Thymus (tissue), 11 donors: ENCODE results near the gene RBM19. TPM values are rescaled to one million over a fixed set of nuclear protein-coding genes. Genes with fewer than 3 reads are reported as not detected.

Experiments used
- DNase-seq, 9 donors: peaks; one replicate each; pipeline ENCODE4 v3.0.0-alpha.2; 2013; ENCODE audit warnings: low spot score in 9 of 9, low read depth in 6 of 9, missing footprints in 1 of 9
- H3K27ac ChIP-seq, 2 donors: one replicate each; pipeline ENCODE4 v1.5.1; 2013; ENCODE audit warnings: control low read depth in 1 of 2, low read depth in 1 of 2, low read length in 1 of 2, mild to moderate bottlenecking in 1 of 2, moderate library complexity in 1 of 2
- H3K27me3 ChIP-seq, 2 donors: one replicate each; pipeline ENCODE4 v1.5.1; 2013; ENCODE audit warnings: low read length in 1 of 2; ENCODE audit not compliant: control insufficient read depth in 2 of 2, insufficient read depth in 1 of 2
- H3K36me3 ChIP-seq, 2 donors: one replicate each; pipeline ENCODE4 v1.5.1; 2013; ENCODE audit warnings: low read length in 1 of 2, mild to moderate bottlenecking in 1 of 2, moderate library complexity in 1 of 2; ENCODE audit not compliant: control insufficient read depth in 2 of 2, insufficient read depth in 2 of 2
- H3K4me1 ChIP-seq, 2 donors: one replicate each; pipeline ENCODE4 v1.5.1; 2013; ENCODE audit warnings: low read length in 2 of 2; ENCODE audit not compliant: control insufficient read depth in 2 of 2, insufficient read depth in 2 of 2
- H3K4me3 ChIP-seq, 2 donors: one replicate each; pipeline ENCODE4 v1.5.1; 2013; ENCODE audit warnings: low read length in 2 of 2, control low read depth in 1 of 2, mild to moderate bottlenecking in 1 of 2
- H3K9me3 ChIP-seq, 2 donors: one replicate each; pipeline ENCODE4 v1.5.1; 2013; ENCODE audit warnings: low read length in 1 of 2, mild to moderate bottlenecking in 1 of 2; ENCODE audit not compliant: control insufficient read depth in 2 of 2, insufficient read depth in 1 of 2
- WGBS: extraction: QIAGEN DNeasy Blood & Tissue Kit; methylation state at CpG from one replicate; pipeline ENCODE4 v1.1.7; 2013; 5-methylcytosine and 5-hydroxymethylcytosine counted together
- polyA plus RNA-seq: library from polyadenylated mRNA; stranded (reverse); fragments of 200-250 nt; gene quantifications from one replicate; pipeline ENCODE4 v1.2.3, GENCODE V29; 2013
- total RNA-seq: library from RNA; stranded (reverse); fragments of 120-200 nt; gene quantifications from one replicate; pipeline ENCODE4 v1.2.4, GENCODE V29; 2013
- donor health status: healthy.

RBM19 gene
- total and polyA plus RNA-seq, 2 donors: 16.0 to 24.2 TPM

DNA sequence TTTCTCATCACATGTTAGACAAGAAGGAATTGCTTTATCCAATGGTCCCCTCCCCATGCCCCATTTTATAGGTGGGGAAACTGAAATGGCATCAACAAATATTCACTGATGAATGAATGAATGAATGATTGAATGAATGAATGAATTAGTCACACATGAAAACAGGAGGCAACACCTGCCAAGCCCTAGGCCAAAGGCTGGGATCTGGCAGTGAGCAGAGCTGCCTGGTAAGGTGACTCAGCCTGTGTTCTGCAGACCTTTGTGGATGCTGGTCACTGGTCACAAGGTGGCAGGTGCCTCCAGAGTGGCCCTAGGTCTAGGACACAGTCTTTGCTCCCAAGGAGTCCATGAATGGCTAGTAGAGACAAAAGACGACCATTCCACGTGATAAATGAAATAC is 188.4 kb downstream of the RBM19 start:
- no peak overlapping the region for H3K27ac ChIP-seq
- DNase-seq: no peak
- no peak overlapping the region for H3K4me3 ChIP-seq
- peaks cover 0 to 9% of the 10 kb centered on the region in 2 donors for H3K27me3 ChIP-seq
- H3K9me3 ChIP-seq: no peaks in the 10 kb centered on the region
- H3K4me1 ChIP-seq: no peaks in the 10 kb centered on the region
- WGBS: 93% methylated on average over 2 of the region's 2 CpGs
- H3K36me3 ChIP-seq: no peaks in the 10 kb centered on the region

- DNase-seq: no peak
- Histone ChIP-seq H3K4me1 (no peaks in the 10 kb centered on the region), H3K36me3 (no peaks in the 10 kb centered on the region), H3K9me3 (no peaks in the 10 kb centered on the region), H3K4me3 (no peak overlapping the region), H3K27me3 (peaks cover 0 to 9% of the 10 kb centered on the region in 2 donors), H3K27ac (no peak overlapping the region)
- WGBS: 93% methylated on average over 7 of the region's 7 CpGs
Measured at GRCh38 chr12:113776536-113776935, 189.6 kb downstream of the RBM19 start.

GRCh38 chr12:113774526-113774925 is 191.6 kb downstream of the RBM19 start:
- Histone ChIP-seq H3K9me3 (no peaks in the 10 kb centered on the region), H3K36me3 (no peaks in the 10 kb centered on the region), H3K27me3 (peaks cover 0 to 5% of the 10 kb centered on the region in 2 donors), H3K27ac (no peak overlapping the region), H3K4me1 (no peaks in the 10 kb centered on the region), H3K4me3 (no peak overlapping the region)
- 90% methylated on average over 5 of the region's 5 CpGs for WGBS
- no peak for DNase-seq

DNA sequence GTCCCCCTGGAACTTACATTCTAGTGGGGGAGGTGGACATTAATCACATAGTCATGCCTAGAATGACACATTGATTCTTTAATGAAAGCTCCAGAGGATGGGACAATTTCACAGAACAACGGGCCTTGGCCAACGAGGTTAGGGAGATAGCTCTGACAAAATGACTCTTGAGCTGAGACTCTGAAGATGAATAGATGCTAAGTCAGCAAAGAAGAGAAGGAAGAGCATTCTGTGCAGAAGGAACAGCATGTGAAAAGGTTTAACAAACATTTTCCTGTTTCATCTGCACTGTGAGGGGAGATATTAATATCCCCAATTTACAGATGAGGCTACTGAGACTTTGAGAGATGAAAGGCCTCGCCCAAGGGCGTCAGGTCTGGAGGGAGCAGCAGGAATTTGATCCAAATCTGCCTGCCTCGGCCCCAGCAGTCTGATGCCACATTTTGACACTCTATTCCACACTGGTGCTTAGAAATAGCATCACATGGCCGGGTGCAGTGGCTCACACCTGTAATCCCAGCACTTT is 193.6 kb downstream of the RBM19 start:
- Histone ChIP-seq H3K27me3 (no peaks in the 10 kb centered on the region), H3K9me3 (no peaks in the 10 kb centered on the region), H3K4me1 (no peaks in the 10 kb centered on the region), H3K36me3 (no peaks in the 10 kb centered on the region), H3K27ac (no peak overlapping the region), H3K4me3 (no peak overlapping the region)
- DNase-seq: no peak
- 89% methylated on average over 6 of the region's 6 CpGs for WGBS

DNA sequence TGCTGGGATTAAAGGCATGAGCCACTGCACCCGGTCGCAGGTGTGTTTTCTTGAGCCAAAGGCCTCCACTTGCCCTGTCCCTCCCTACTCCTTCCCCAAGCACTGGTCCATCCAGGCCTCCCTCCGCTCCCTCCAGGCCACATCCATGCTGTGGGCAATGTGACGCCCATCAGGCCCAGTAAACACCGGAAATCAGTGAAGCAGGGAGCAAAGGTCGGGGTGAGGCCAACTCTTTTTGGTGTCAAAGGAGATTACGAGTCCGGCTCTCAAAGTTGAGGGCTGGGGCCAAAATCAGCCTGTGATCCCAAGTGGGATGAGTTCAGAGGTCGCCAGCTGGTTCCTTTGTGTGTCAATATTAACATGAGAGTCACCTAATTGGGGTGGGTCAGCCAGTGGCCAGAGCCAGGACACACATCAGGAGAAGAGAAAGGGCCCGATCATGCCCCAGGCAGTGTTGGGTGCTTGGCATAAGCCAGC is 195.7 kb downstream of the RBM19 start:
- peaks cover 0 to 5% of the 10 kb centered on the region in 2 donors for H3K27me3 ChIP-seq
- 86% methylated on average over 10 of the region's 10 CpGs for WGBS
- H3K9me3 ChIP-seq: no peaks in the 10 kb centered on the region

DNA sequence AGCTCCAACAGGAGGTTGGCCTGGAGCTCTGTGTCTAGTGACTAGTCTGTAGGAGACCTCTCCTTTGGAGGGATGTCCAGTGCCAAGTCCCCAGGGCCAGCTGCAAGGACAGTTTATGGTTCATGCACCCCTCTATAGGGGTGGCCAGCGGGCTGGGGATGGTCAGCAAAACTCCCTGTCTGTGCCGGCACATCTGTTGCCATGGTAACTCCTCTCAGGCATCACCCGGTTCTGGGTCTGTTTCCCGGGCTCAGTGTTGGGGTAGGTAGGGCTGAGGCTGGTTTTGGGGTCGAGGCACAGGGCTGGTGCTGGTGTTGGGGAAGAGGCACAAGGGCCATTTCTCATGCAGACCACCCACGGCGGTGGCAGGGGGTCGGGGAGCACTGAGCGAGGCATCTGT is 196.8 kb downstream of the RBM19 start:
- H3K36me3 ChIP-seq: no peaks in the 10 kb centered on the region
- H3K9me3 ChIP-seq: no peaks in the 10 kb centered on the region
- DNase-seq: no peak
- H3K27ac ChIP-seq: no peak overlapping the region
- 78% methylated on average over 9 of the region's 9 CpGs for WGBS
- H3K4me1 ChIP-seq: no peaks in the 10 kb centered on the region
- peaks cover 0 to 5% of the 10 kb centered on the region in 2 donors for H3K27me3 ChIP-seq
- H3K4me3 ChIP-seq: no peak overlapping the region

More for the DNA sequence above, 195.7 kb downstream of the RBM19 start:
- no peaks in the 10 kb centered on the region for H3K4me1 ChIP-seq
- DNase-seq: no peak
- H3K36me3 ChIP-seq: no peaks in the 10 kb centered on the region
- H3K27ac ChIP-seq: no peak overlapping the region
- no peak overlapping the region for H3K4me3 ChIP-seq

- H3K9me3 ChIP-seq: no peaks in the 10 kb centered on the region
- H3K4me3 ChIP-seq: no peak overlapping the region
- no peak overlapping the region for H3K27ac ChIP-seq
- no peak for DNase-seq
- peaks cover 0 to 6% of the 10 kb centered on the region in 2 donors for H3K27me3 ChIP-seq
- WGBS: 81% methylated on average over 6 of the region's 6 CpGs
- H3K4me1 ChIP-seq: no peaks in the 10 kb centered on the region
- no peaks in the 10 kb centered on the region for H3K36me3 ChIP-seq
Measured at GRCh38 chr12:113768850-113769249, 197.3 kb downstream of the RBM19 start.

- H3K27me3 ChIP-seq: peaks cover 0 to 7% of the 10 kb centered on the region in 2 donors
- no peak for DNase-seq
- WGBS: 83% methylated on average over 10 of the region's 10 CpGs
Measured at GRCh38 chr12:113766879-113767878, 198.9 kb downstream of the RBM19 start.

More at GRCh38 chr12:113766879-113767878, 198.9 kb downstream of the RBM19 start:
- Histone ChIP-seq H3K36me3 (no peaks in the 10 kb centered on the region), H3K27ac (no peak overlapping the region), H3K9me3 (no peaks in the 10 kb centered on the region), H3K4me3 (no peak overlapping the region), H3K4me1 (no peaks in the 10 kb centered on the region)
